Measurements from ENCODE around the gene KCNB1.

DNA sequence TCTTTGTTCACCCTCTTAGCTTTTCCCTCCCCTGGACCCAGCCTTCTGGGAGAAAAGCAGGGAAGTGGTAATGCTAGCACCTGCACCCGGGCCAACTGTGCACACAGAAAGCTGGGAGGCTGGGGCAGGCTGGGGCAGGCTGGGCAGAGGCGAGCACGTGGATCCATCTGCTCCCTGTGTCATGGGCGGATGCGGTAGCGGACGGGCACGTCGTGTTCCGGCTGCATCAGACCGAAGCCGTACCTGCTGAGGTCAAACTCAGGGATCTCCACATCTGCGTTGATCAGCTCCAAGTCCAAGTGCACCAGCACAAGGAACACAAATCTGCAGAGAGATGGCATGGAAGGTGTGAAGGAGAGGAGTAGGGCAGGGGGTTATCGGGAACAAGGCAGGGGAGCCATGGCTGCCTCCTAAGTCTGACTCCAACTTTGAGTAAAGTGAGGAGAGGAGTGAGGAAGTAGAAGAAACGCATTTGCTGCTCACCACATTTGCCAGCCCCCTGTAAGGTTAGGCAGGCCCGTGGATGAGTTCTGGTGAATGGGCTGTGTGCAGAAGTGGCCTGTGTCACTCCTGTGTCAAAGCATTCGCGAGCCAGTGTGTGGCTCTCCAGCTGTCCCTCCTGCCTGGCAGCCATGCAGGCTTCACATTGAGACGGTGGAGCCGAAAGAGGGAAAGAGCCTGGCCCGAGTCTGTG is 25.4 kb upstream of the KCNB1 start:
- TF ChIP-seq, protein P1, sequence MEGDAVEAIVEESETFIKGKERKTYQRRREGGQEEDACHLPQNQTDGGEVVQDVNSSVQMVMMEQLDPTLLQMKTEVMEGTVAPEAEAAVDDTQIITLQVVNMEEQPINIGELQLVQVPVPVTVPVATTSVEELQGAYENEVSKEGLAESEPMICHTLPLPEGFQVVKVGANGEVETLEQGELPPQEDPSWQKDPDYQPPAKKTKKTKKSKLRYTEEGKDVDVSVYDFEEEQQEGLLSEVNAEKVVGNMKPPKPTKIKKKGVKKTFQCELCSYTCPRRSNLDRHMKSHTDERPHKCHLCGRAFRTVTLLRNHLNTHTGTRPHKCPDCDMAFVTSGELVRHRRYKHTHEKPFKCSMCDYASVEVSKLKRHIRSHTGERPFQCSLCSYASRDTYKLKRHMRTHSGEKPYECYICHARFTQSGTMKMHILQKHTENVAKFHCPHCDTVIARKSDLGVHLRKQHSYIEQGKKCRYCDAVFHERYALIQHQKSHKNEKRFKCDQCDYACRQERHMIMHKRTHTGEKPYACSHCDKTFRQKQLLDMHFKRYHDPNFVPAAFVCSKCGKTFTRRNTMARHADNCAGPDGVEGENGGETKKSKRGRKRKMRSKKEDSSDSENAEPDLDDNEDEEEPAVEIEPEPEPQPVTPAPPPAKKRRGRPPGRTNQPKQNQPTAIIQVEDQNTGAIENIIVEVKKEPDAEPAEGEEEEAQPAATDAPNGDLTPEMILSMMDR (IDR thresholded peaks at IDR 0.05): no peak
- TF ChIP-seq POLR2A (IDR thresholded peaks at IDR 0.05) (no peak), POLR2AphosphoS5 (IDR thresholded peaks at IDR 0.05) (no peak), EP300 (IDR thresholded peaks at IDR 0.05; ENCODE audit: low read depth) (no peak)

Measured in transverse colon (tissue), 4 donors.